ENCODE measurements around the gene SPRING1.

- TF ChIP-seq CTCF (IDR thresholded peaks at IDR 0.05; ENCODE audit: borderline replicate concordance, extremely low read depth, low read length, poor library complexity, severe bottlenecking) (no peak), EZH2 (IDR thresholded peaks at IDR 0.05; ENCODE audit: borderline replicate concordance, low read depth, low read length, severe bottlenecking) (no peak)
Measured at GRCh38 chr12:116761499-116761898, 23.6 kb upstream of the SPRING1 start.
